ENCODE measurements around the gene CDH5. TPM values are rescaled to one million over a fixed set of nuclear protein-coding genes. Genes with fewer than 3 reads are reported as not detected.

The CDH5 gene
- total RNA-seq, 1 donor from 2014 or later, result not detected

DNA sequence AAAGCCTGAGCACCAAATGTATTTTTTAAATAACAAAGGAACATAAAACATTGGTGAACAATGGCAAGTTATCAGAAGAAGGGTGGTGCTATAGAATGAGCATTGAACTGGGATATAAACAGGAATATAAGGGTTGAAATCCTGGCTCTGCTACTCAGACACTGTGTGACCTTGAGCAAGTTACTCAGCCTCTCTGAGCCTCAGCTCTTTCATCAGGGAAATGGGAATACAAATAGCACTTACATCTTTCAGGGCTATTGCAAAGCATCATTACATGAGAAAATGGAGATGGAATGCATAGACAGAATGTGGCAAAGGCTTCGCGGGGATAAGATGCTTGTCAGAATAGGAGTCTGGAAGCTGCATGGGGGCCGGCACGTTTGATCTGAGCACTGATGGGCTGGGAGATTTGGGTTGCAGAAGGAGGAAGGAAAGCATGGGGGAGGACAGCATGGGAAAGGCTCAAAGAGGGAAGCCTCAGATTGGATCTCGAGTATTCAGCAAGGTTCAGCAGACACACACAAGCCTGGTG is 4.8 kb upstream of the CDH5 start:
- no peak for FAIRE-seq
- TF ChIP-seq, protein P1, sequence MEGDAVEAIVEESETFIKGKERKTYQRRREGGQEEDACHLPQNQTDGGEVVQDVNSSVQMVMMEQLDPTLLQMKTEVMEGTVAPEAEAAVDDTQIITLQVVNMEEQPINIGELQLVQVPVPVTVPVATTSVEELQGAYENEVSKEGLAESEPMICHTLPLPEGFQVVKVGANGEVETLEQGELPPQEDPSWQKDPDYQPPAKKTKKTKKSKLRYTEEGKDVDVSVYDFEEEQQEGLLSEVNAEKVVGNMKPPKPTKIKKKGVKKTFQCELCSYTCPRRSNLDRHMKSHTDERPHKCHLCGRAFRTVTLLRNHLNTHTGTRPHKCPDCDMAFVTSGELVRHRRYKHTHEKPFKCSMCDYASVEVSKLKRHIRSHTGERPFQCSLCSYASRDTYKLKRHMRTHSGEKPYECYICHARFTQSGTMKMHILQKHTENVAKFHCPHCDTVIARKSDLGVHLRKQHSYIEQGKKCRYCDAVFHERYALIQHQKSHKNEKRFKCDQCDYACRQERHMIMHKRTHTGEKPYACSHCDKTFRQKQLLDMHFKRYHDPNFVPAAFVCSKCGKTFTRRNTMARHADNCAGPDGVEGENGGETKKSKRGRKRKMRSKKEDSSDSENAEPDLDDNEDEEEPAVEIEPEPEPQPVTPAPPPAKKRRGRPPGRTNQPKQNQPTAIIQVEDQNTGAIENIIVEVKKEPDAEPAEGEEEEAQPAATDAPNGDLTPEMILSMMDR (IDR thresholded peaks at IDR 0.05; ENCODE audit: insufficient read depth, low read length, severe bottlenecking), result no peak
- Histone ChIP-seq H3K4me3 (ENCODE audit: low read depth, low read length) (no peak overlapping the region), H3K27me3 (ENCODE audit: control insufficient read depth, insufficient read depth, low read length) (no peaks in the 10 kb centered on the region), H3K36me3 (ENCODE audit: control insufficient read depth, insufficient read depth, low read length) (no peaks in the 10 kb centered on the region)
- no peak for DNase-seq (ENCODE audit: low read depth)

GRCh38 chr16:66363211-66363777 is 3.2 kb upstream of the CDH5 start:
- H3K27me3 ChIP-seq (ENCODE audit: control insufficient read depth, insufficient read depth, low read length), result no peaks in the 10 kb centered on the region
- no peak for DNase-seq (ENCODE audit: low read depth)
- H3K36me3 ChIP-seq (ENCODE audit: control insufficient read depth, insufficient read depth, low read length), result no peaks in the 10 kb centered on the region
- no peak overlapping the region for H3K4me3 ChIP-seq (ENCODE audit: low read depth, low read length)
- FAIRE-seq, result peak; percentile 32
- TF ChIP-seq, protein P1 (IDR thresholded peaks at IDR 0.05; ENCODE audit: insufficient read depth, low read length, severe bottlenecking), result no peak

DNA sequence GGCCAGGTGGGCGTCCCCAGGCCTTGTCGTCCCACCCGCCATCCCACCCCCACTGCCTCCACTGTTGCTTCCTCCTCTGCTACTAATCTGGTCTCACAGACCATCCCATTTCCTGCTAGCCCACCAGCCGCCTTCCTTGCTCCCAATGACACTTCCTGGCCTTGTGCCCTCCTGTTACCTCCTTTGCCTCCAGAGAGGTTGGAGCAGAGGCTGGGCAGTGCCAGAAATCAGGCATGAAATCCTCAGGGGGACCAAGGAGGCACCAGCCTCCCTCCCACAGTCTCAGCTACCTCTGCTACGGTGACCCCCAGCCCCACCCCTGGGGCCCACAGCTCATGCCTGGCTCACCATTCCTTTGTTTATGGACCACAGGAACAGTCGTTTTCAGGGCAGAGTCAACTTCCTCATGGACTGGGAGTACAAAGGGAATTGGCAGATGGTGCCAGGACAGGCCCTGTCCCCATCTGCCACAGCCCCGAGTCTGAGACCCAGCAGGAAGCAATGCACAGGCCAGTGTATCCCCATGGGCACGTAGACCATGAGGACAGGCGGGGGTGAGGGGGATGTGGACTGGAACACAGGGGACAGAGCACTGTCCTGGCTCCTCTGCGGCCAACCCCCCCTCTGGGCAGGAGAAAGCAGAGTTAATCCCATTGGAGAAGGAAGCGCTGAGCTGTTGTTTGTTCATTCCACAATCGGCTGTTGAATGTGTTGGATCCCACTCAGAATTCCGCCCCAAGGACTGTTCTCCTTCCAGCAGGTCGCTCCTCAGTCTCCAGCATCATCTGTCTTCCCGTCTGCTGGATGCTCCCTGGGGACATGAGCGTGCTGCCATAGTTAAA is 2.2 kb upstream of the CDH5 start:
- Histone ChIP-seq H3K36me3 (ENCODE audit: control insufficient read depth, insufficient read depth, low read length) (no peaks in the 10 kb centered on the region), H3K4me3 (ENCODE audit: low read depth, low read length) (no peak overlapping the region), H3K27me3 (ENCODE audit: control insufficient read depth, insufficient read depth, low read length) (no peaks in the 10 kb centered on the region)
- TF ChIP-seq, protein P1 (IDR thresholded peaks at IDR 0.05; ENCODE audit: insufficient read depth, low read length, severe bottlenecking), result no peak
- FAIRE-seq, result no peak
- DNase-seq (ENCODE audit: low read depth), result peak; percentile 58

GRCh38 chr16:66364959-66365306 is 1.6 kb upstream of the CDH5 start:
- DNase-seq (ENCODE audit: low read depth) (peak; percentile 77), FAIRE-seq (no peak)
- no peaks in the 10 kb centered on the region for H3K27me3 ChIP-seq (ENCODE audit: control insufficient read depth, insufficient read depth, low read length)
- H3K4me3 ChIP-seq (ENCODE audit: low read depth, low read length), result no peak overlapping the region
- H3K36me3 ChIP-seq (ENCODE audit: control insufficient read depth, insufficient read depth, low read length), result no peaks in the 10 kb centered on the region
- TF ChIP-seq, protein P1 (IDR thresholded peaks at IDR 0.05; ENCODE audit: insufficient read depth, low read length, severe bottlenecking), result no peak

- DNase-seq (ENCODE audit: low read depth), result peak; percentile 28
- TF ChIP-seq, protein P1 (IDR thresholded peaks at IDR 0.05; ENCODE audit: insufficient read depth, low read length, severe bottlenecking), result no peak
- H3K4me3 ChIP-seq (ENCODE audit: low read depth, low read length), result no peak overlapping the region
- FAIRE-seq, result no peak
- no peaks in the 10 kb centered on the region for H3K27me3 ChIP-seq (ENCODE audit: control insufficient read depth, insufficient read depth, low read length)
- H3K36me3 ChIP-seq (ENCODE audit: control insufficient read depth, insufficient read depth, low read length), result no peaks in the 10 kb centered on the region
Measured at GRCh38 chr16:66365651-66366050, 840 bp upstream of the CDH5 start.

Data from bronchial epithelial cell (primary cell).